NB4 (cell line): ENCODE data around the gene SSBP3.

Experiments used
- CTCF ChIP-seq: IDR thresholded peaks from one replicate; pipeline ENCODE4 v1.5.1; 2012; ENCODE audit warnings: low read depth, low read length
- MYC ChIP-seq: IDR thresholded peaks from 2 replicates; pipeline ENCODE4 v1.6.1; 2011; ENCODE audit warnings: low read depth, low read length
- POLR2A ChIP-seq: IDR thresholded peaks from 2 replicates; pipeline ENCODE4 v1.6.1; 2011; ENCODE audit warnings: mild to moderate bottlenecking; ENCODE audit not compliant: insufficient read length; ENCODE audit errors: extremely low read depth
- TF ChIP-seq, protein P1 (sequence below): IDR thresholded peaks from 2 replicates; pipeline ENCODE4 v1.6.1; 2011; ENCODE audit warnings: low read depth, low read length

- TF ChIP-seq, protein P1, sequence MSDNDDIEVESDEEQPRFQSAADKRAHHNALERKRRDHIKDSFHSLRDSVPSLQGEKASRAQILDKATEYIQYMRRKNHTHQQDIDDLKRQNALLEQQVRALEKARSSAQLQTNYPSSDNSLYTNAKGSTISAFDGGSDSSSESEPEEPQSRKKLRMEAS: no peak
- TF ChIP-seq CTCF: no peak
- no peak for TF ChIP-seq POLR2A
- TF ChIP-seq MYC: no peak
These were observed 976 bp downstream of the SSBP3 start for GRCh38 chr1:54404939-54405897.
